Measurements from ENCODE around the gene ARHGDIA.
A peak's percentile ranks its signal among the peaks of the same experiment; 100 is the strongest.

ARHGDIA gene

GRCh38 chr17:81863833-81864768 lies 7.0 kb downstream of the ARHGDIA start:
- DNase-seq = no peak

- DNase-seq = peak; percentile 32 to 55
These were observed 7.9 kb downstream of the ARHGDIA start for GRCh38 chr17:81863123-81863675.

GRCh38 chr17:81860756-81861568 lies 10.2 kb downstream of the ARHGDIA start:
- peak; percentile 100 for DNase-seq

- DNase-seq = no peak
These were observed 11.0 kb downstream of the ARHGDIA start, which contains the start of gene P4HB for GRCh38 chr17:81859906-81860755. P4HB (minus strand) TSS chr17:81860535; CDS start chr17:81860471, 64 bp downstream.

GRCh38 chr17:81858967-81859905 lies 11.9 kb downstream of the ARHGDIA start:
- DNase-seq = peak in 1 of 2 experiments; percentile 29

GRCh38 chr17:81858170-81858966 lies 12.8 kb downstream of the ARHGDIA start:
- no peak for DNase-seq

- peak in 1 of 2 experiments; percentile 22 for DNase-seq
These were observed 16.0 kb downstream of the ARHGDIA start for GRCh38 chr17:81854974-81855774.

GRCh38 chr17:81852237-81852636 lies 18.9 kb downstream of the ARHGDIA start:
- no peak for DNase-seq

GRCh38 chr17:81851423-81851822 lies 19.7 kb downstream of the ARHGDIA start:
- DNase-seq = no peak

- DNase-seq = no peak
These were observed 21.7 kb downstream of the ARHGDIA start for GRCh38 chr17:81849457-81849856.

- no peak for DNase-seq
These were observed 24.1 kb downstream of the ARHGDIA start for GRCh38 chr17:81846743-81847689.

- no peak for DNase-seq
These were observed 25.0 kb downstream of the ARHGDIA start for GRCh38 chr17:81845881-81846742.

GRCh38 chr17:81845361-81845760 lies 25.8 kb downstream of the ARHGDIA start:
- no peak for DNase-seq

- no peak for DNase-seq
These were observed 26.2 kb downstream of the ARHGDIA start for GRCh38 chr17:81844887-81845286.

GRCh38 chr17:81844327-81844851 lies 26.7 kb downstream of the ARHGDIA start:
- no peak for DNase-seq

GRCh38 chr17:81843713-81844326 lies 27.3 kb downstream of the ARHGDIA start:
- no peak for DNase-seq

Measured in AML-193 (cell line).